GM12878 (cell line): ENCODE measurements around the gene ERC2.

ENCODE experiments used
- BRCA1 ChIP-seq: IDR thresholded peaks from 2 replicates; pipeline ENCODE4 v1.6.1; 2011; ENCODE audit warnings: low read depth, low read length, improper control_type of control experiment
- CHD1 ChIP-seq: IDR thresholded peaks from 2 replicates; pipeline ENCODE4 v1.6.1; 2012; ENCODE audit warnings: low read depth, low read length, improper control_type of control experiment
- E2F8 ChIP-seq: fragments of 450-650 bp; IDR thresholded peaks from 2 replicates; pipeline ENCODE4 v1.6.1; 2018; ENCODE audit warnings: mild to moderate bottlenecking, low read depth, moderate library complexity; ENCODE audit not compliant: partially characterized antibody
- FOS ChIP-seq: IDR thresholded peaks from 3 replicates; pipeline ENCODE4 v1.6.1; 2011; ENCODE audit warnings: borderline replicate concordance; ENCODE audit not compliant: insufficient read length; ENCODE audit errors: extremely low read depth
- MXI1 ChIP-seq: fragments of 150-350 bp; IDR thresholded peaks from 2 replicates; pipeline ENCODE4 v1.6.1; 2011; ENCODE audit warnings: low read depth, mild to moderate bottlenecking, inconsistent platforms, low read length, improper control_type of control experiment
- PAX5 ChIP-seq: IDR thresholded peaks from 2 replicates; pipeline ENCODE4 v1.6.1; 2011; ENCODE audit warnings: low read depth, low read length, borderline replicate concordance
- POLR2A ChIP-seq: IDR thresholded peaks from 2 replicates; pipeline ENCODE4 v1.6.1; 2011; ENCODE audit warnings: low read depth, mild to moderate bottlenecking, low read length
- REST ChIP-seq: IDR thresholded peaks from 2 replicates; pipeline ENCODE4 v1.6.1; 2012; ENCODE audit warnings: mild to moderate bottlenecking, low read depth, low read length
- YY1 ChIP-seq: IDR thresholded peaks from 2 replicates; pipeline ENCODE4 v1.6.1; 2011; ENCODE audit warnings: low read depth, mild to moderate bottlenecking, low read length
- ZNF207 ChIP-seq: fragments of 450-650 bp; IDR thresholded peaks from 2 replicates; pipeline ENCODE4 v1.6.1; 2014; ENCODE audit warnings: antibody characterized with exemption, mild to moderate bottlenecking, borderline replicate concordance

- TF ChIP-seq ZNF207 (no peak), E2F8 (no peak), CHD1 (no peak), REST (no peak), POLR2A (no peak), FOS (no peak), PAX5 (no peak), MXI1 (no peak), BRCA1 (no peak), YY1 (no peak)
Observed at GRCh38 chr3:55716044-55716443, 752.2 kb downstream of the ERC2 start.
